HG02884 (cell line): ENCODE data around the gene CGB8.
"Not testable (repeated sequence)": the region's sequence is repeated elsewhere in the genome, so short reads cannot be mapped to it uniquely, and the experiment has no call there.

ENCODE experiments used
- ATAC-seq: cut with Tn5 transposase; IDR thresholded peaks from one replicate; pipeline ENCODE4 v1.9.1; 2021; ENCODE audit warnings: mild to moderate bottlenecking, moderate library complexity; ENCODE audit not compliant: unreplicated experiment

The CGB8 gene

GRCh38 chr19:49064768-49065611 is 16.1 kb upstream of the CGB8 start, which contains the start of gene NTF4:
TSS of gene NTF4 (minus strand) at chr19:49064818. CDS start at chr19:49061997, 2,821 bp downstream.
- ATAC-seq: no peak

DNA sequence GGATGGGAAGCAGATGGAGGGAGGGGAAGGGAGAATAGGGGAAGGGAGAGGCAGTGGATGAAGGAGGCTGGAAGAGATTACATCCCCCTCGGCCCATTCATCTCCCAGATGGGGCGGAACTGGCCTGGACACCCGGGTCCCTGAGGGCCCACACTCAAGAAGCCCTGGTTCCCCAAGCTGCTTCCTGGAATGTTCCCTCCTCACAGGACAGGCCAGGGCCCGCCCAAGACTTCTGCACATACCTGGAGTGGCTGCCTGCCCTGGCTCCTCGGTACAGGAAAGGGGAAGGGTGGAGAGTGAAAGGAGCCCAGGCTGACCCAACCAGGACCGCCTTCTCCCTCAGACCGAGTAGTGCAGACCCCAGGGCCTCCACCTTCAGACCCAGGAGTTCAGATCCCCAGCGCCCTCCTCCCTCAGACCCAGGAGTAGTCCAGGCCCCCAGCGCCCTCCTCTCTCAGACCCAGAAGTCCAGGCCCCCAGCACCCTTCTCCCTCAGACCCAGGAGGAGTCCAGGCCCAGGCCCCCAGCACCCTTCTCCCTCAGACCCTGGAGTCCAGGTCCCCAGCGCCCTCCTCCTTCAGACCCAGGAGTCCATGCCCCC is 15.2 kb upstream of the CGB8 start:
- ATAC-seq: no peak

- no peak for ATAC-seq
Observed at GRCh38 chr19:49061445-49061844, 12.5 kb upstream of the CGB8 start.

DNA sequence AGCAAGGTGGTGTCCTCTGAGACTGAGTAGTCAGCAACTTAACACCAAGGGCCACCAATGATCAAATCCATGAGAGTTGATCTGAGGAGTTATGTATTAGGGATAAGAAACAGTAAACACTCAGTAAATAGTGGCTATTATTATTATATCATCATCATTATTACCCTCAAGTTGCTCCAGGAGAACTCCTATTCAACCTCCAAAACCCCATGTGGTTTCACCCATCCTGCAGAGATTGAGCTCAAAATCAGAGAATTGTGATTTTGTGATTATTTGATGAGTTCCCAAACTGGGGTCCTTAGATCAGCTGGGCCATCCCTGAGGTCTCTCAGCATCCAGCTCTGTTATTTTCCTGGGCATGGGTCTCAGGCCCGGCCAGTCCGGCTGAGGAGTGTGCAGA is 12.1 kb upstream of the CGB8 start:
- no peak for ATAC-seq

GRCh38 chr19:49059053-49059452 is 10.1 kb upstream of the CGB8 start:
- ATAC-seq: no peak

DNA sequence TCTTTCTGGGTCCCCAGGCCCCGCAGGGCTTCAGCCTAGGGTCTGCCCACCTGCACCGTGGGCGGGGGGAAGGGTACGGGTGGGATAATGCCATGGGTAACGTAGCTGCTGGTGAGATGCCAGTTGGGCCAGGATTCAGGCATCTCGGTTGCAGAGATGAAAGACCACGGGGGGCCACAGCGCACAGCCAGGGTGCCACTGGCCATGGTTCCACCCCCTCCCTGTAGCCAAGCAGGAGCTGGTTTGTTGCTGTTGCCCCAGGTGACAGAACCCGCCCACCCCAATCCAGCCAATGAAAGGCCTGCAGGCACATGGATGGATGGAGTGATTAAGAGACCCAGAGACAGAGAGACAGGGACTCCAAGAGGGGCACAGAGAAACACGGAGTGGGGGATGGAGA is 9.7 kb upstream of the CGB8 start:
- ATAC-seq: no peak

DNA sequence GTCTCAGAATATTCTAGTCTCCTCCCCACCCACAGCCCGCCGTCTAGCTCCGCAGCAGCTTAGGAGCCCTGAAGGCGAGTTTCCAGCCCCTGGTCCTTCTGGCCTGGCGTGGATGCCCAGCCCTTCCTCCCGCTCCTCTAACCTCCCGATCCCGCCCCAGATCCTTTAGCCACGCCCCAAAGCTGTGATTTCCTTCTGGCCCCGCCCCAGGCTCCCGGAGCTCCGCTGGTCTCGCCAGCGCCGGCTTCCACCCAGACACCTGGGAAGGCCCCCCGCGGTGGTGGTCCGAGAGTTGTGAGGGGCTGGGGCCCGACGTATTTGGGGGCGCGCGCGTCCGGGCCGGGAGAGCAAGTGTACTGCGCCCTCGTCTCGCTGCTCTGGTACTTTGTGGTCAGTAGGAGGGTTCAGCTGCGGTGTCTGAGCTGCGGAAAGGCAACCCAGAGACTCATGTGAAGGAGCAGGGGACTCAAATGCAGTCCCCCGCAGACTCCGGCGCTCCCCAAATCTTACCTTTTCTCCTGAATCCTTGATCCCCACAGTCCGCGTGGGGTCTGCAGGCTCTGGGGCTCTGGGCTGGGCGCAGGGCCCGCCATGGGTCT is 8.8 kb upstream of the CGB8 start, which contains the start of gene CGB7:
Gene CGB7, minus strand, starts transcription at position 114 of the 599 bp plus-strand sequence. CDS start 2,374 bp downstream, outside the sequence.
- ATAC-seq: no peak

- not testable (repeated sequence) for ATAC-seq
Observed at GRCh38 chr19:49056902-49057596, 8.1 kb upstream of the CGB8 start.

- ATAC-seq: no peak
Observed at GRCh38 chr19:49056101-49056901, 7.4 kb upstream of the CGB8 start.

DNA sequence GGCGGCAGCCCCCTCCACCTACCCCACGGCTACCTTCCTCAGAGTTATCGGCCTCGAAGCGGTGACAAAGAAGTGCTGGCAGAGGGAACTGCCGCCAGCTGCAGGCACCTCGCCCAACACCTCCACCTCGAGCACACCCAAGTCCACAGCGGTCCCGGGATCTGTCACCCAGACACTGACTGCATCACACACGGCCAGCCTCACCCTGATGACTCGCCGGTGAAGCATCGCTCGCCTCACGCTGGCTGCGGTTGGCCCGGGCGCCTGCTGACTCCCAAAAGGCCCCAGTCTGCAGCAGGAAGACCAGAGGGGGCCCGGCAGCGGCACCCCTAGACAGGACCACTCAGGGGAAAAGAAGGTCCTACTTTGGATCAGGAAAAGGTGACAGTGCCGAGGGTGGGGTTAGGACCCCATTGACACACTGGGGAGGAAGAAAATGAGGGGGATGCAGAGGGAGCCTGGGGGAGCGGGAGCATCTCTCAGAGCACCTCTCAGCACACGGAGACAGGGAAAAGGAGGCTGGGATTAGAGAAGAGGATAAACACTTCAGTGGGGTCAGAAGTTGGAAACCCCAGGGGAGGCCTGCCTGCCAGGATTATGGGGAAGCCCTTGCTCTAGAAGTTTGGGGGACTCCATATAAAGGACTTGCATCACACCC is 1.6 kb upstream of the CGB8 start:
- not testable (repeated sequence) for ATAC-seq

DNA sequence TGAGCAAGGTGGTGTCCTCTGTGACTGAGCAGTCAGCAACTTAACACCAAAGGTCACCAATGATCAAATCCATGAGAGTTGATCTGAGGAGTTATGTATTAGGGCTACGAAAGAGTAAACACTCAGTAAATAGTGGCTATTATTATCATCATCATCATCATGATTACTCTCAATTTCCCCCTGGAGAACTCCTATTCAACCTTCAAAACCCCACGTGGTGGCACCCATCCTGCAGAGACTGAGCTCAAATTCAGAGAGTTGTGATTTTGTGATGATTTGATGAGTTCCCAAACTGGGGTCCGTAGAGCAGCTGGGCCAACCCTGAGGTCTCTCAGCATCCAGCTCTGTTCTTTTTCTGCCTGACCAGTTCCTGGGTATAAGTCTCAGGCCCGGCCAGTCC is 923 bp upstream of the CGB8 start:
- ATAC-seq: not testable (repeated sequence)

GRCh38 chr19:49043548-49043947 is 5.4 kb downstream of the CGB8 start, which contains the start of gene CGB5:
TSS of gene CGB5 (plus strand) at chr19:49043848. CDS start at chr19:49044210, 362 bp downstream.
- not testable (repeated sequence) for ATAC-seq

DNA sequence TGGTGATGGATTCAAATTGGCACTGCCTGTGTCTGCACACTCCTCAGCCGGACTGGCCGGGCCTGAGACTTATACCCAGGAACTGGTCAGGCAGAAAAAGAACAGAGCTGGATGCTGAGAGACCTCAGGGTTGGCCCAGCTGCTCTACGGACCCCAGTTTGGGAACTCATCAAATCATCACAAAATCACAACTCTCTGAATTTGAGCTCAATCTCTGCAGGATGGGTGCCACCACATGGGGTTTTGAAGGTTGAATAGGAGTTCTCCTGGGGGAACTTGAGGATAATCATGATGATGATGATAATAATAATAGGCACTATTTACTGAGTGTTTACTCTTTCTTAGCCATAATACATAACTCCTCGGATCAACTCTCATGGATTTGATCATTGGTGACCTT is 6.2 kb downstream of the CGB8 start:
- ATAC-seq: not testable (repeated sequence)

- no peak for ATAC-seq
Observed at GRCh38 chr19:49042177-49042576, 6.7 kb downstream of the CGB8 start.

DNA sequence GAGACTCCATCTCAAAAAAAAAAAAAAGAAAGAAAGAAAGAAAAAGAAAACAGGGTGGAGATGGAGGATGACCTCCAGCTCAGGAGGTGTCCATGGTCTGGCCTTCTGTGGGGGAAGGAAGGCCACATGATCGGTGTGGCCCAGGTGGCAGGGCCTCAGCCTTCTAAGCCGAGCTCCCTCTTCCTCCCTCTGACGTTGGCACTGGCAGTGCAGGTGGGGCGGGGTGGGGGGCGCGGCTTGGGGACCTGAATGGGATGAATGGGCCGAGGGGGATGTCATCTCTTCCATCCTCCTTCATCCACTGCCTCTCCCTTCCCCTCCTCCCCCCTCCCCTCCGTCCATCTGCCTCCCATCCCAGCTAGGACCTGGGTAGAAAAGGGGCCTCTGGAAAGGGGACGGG is 9.2 kb downstream of the CGB8 start:
- not testable (repeated sequence) for ATAC-seq

DNA sequence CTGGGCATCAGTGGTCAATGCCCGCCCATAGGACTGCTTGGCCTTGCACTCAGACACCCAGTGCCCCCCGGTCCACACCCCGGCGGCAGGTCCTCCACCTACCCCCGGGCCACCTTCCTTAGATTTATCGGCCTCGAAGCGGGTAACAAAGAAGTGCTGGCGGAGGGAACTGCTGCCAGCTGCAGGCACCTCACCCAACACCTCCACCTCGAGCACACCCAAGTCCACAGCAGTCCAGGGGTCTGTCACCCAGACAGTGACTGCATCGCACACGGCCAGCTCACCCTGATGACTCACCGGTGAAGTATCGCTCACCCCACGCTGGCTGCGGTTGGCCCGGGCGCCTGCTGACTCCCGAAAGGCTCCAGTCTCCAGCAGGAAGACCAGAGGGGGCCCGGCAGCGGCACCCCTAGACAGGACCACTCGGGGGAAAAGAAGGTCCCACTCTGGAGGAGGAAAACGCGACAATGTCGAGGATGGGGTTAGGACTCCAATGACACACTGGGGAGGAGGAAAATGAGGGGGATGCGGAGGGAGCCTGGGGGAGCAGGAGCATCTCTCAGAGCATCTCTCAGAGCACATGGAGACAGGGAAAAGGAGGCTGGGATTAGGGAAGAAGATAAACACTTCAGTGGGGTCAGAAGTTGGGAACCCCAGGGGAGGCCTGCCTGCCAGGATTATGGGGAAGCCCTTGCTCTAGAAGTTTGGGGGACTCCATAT is 10.2 kb downstream of the CGB8 start:
- not testable (repeated sequence) for ATAC-seq

DNA sequence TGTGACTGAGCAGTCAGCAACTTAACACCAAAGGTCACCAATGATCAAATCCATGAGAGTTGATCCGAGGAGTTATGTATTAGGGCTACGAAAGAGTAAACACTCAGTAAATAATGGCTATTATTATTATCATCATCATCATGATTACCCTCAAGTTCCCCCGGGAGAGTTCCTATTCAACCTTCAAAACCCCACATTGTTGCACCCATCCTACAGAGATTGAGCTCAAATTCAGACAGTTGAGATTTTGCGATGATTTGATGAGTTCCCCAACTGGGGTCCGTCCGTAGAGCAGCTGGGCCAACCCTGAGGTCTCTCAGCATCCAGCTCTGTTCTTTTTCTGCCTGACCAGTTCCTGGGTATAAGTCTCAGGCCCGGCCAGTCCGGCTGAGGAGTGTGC is 10.8 kb downstream of the CGB8 start:
- not testable (repeated sequence) for ATAC-seq

DNA sequence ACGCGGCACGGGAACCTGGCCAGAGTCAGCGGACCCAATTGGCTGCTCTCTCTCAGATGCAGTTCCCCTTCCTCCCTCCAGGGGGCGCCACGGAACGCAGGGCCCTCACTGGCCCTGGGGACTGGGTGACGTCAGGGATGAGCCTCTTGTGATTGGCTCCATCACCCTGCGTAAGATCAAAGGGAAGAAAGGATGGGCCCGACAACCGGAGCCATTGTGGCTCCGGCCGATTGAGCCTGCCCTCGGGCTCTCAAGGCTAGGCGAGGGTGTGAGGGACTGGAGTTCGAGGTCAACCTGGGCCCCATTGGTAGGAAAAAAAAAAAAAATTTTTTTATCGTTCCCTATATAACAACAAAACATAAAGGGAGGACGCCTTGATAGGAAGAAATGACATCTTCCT is 12.1 kb downstream of the CGB8 start, which contains the start of gene CGB1:
Gene CGB1, minus strand, starts transcription at position 81 of the 400 bp plus-strand sequence. CDS start 184 bp downstream, outside the sequence.
- ATAC-seq: not testable (repeated sequence)
